HL-60 (cell line): ENCODE measurements around the gene SMURF2.

Experiments
- DNase-seq, 2 experiments: peaks; one replicate each; pipeline ENCODE4 v3.0.0-alpha.2; 2010 to 2020; ENCODE audit warnings: low read depth in 1 of 2, low spot score in 1 of 2
- H3K27ac ChIP-seq: fragments of 250-450 bp; sonication (Bioruptor Pico); replicated peaks from 2 replicates; pipeline ENCODE4 v1.5.1; 2020; ENCODE audit warnings: mild to moderate bottlenecking, moderate library complexity
- H3K27me3 ChIP-seq: fragments of 250-450 bp; sonication (Bioruptor Pico); 2 replicates; pipeline ENCODE4 v1.5.1; 2021; ENCODE audit warnings: mild to moderate bottlenecking, moderate library complexity; ENCODE audit not compliant: insufficient read depth, poor library complexity, severe bottlenecking
- H3K4me3 ChIP-seq: replicated peaks from 2 replicates; pipeline ENCODE4 v1.5.1; 2011; ENCODE audit warnings: mild to moderate bottlenecking, control low read depth, low read length; ENCODE audit not compliant: insufficient read depth
- GABPA ChIP-seq: IDR thresholded peaks from 2 replicates; pipeline ENCODE4 v1.6.1; 2012; ENCODE audit warnings: low read depth
- POLR2AphosphoS5 ChIP-seq: IDR thresholded peaks from 2 replicates; pipeline ENCODE4 v1.6.1; 2012; ENCODE audit warnings: low read depth
- SPI1 ChIP-seq: IDR thresholded peaks from 2 replicates; pipeline ENCODE4 v1.6.1; 2012; ENCODE audit warnings: low read depth, mild to moderate bottlenecking, borderline replicate concordance
- TF ChIP-seq, protein P1 (sequence below): IDR thresholded peaks from 2 replicates; pipeline ENCODE4 v1.6.1; 2012; ENCODE audit warnings: low read depth; ENCODE audit not compliant: insufficient replicate concordance
- TF ChIP-seq, protein P2 (sequence below): IDR thresholded peaks from one replicate; pipeline ENCODE4 v1.5.1; 2011; ENCODE audit warnings: low read length, control low read depth, inconsistent platforms; ENCODE audit not compliant: insufficient read depth

SMURF2 gene

GRCh38 chr17:64575431-64575830 lies 86.7 kb downstream of the SMURF2 start:
- TF ChIP-seq, protein P1, sequence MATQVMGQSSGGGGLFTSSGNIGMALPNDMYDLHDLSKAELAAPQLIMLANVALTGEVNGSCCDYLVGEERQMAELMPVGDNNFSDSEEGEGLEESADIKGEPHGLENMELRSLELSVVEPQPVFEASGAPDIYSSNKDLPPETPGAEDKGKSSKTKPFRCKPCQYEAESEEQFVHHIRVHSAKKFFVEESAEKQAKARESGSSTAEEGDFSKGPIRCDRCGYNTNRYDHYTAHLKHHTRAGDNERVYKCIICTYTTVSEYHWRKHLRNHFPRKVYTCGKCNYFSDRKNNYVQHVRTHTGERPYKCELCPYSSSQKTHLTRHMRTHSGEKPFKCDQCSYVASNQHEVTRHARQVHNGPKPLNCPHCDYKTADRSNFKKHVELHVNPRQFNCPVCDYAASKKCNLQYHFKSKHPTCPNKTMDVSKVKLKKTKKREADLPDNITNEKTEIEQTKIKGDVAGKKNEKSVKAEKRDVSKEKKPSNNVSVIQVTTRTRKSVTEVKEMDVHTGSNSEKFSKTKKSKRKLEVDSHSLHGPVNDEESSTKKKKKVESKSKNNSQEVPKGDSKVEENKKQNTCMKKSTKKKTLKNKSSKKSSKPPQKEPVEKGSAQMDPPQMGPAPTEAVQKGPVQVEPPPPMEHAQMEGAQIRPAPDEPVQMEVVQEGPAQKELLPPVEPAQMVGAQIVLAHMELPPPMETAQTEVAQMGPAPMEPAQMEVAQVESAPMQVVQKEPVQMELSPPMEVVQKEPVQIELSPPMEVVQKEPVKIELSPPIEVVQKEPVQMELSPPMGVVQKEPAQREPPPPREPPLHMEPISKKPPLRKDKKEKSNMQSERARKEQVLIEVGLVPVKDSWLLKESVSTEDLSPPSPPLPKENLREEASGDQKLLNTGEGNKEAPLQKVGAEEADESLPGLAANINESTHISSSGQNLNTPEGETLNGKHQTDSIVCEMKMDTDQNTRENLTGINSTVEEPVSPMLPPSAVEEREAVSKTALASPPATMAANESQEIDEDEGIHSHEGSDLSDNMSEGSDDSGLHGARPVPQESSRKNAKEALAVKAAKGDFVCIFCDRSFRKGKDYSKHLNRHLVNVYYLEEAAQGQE: no peak
- TF ChIP-seq POLR2AphosphoS5: no peak
- no peak for TF ChIP-seq GABPA
- TF ChIP-seq, protein P2, sequence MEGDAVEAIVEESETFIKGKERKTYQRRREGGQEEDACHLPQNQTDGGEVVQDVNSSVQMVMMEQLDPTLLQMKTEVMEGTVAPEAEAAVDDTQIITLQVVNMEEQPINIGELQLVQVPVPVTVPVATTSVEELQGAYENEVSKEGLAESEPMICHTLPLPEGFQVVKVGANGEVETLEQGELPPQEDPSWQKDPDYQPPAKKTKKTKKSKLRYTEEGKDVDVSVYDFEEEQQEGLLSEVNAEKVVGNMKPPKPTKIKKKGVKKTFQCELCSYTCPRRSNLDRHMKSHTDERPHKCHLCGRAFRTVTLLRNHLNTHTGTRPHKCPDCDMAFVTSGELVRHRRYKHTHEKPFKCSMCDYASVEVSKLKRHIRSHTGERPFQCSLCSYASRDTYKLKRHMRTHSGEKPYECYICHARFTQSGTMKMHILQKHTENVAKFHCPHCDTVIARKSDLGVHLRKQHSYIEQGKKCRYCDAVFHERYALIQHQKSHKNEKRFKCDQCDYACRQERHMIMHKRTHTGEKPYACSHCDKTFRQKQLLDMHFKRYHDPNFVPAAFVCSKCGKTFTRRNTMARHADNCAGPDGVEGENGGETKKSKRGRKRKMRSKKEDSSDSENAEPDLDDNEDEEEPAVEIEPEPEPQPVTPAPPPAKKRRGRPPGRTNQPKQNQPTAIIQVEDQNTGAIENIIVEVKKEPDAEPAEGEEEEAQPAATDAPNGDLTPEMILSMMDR: no peak
- DNase-seq: no peak
- Histone ChIP-seq H3K4me3 (no peak overlapping the region), H3K27ac (no peak overlapping the region), H3K27me3 (no peaks in the 10 kb centered on the region)

DNA sequence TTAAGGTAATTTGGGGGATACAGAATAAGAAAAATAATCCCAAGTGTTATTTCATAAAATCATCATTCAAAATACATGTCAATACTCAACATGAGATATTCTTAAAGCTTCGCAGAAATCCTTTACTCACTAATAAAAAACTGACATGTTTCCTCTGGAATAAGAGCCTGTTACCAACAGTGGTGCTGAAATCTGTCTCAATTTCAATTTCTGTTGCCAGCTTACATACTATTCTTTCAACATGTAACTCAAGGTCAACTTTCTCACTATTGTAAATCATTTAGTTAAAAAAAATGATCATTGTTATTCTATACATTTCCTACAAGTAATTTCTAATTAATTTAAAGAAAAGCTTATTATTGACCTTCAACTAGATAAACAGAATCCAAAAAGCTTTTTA lies 87.5 kb downstream of the SMURF2 start:
- no peak for DNase-seq
- Histone ChIP-seq H3K27me3 (no peaks in the 10 kb centered on the region), H3K4me3 (no peak overlapping the region), H3K27ac (no peak overlapping the region)
- TF ChIP-seq GABPA: no peak
- no peak for TF ChIP-seq SPI1
- TF ChIP-seq, protein P1: no peak
- TF ChIP-seq POLR2AphosphoS5: no peak
- TF ChIP-seq, protein P2: no peak

GRCh38 chr17:64573214-64573613 lies 88.9 kb downstream of the SMURF2 start:
- DNase-seq: no peak
- H3K27ac ChIP-seq: no peak overlapping the region
- no peak overlapping the region for H3K4me3 ChIP-seq
- no peaks in the 10 kb centered on the region for H3K27me3 ChIP-seq
- no peak for TF ChIP-seq POLR2AphosphoS5
- TF ChIP-seq, protein P2: no peak
- TF ChIP-seq SPI1: no peak
- TF ChIP-seq, protein P1: no peak
- no peak for TF ChIP-seq GABPA
